Left lung (tissue), 10 donors: ENCODE data around the gene LHCGR. TPM values are rescaled to one million over a fixed set of nuclear protein-coding genes. Genes with fewer than 3 reads are reported as not detected.

Experiments used
- ATAC-seq: fragments of 200-7000 bp; cut with Tn5 transposase; one replicate; pipeline ENCODE4 v1.9.1; 2020; ENCODE audit warnings: moderate library complexity
- DNase-seq, 4 donors: peaks; one replicate each; pipeline ENCODE4 v3.0.0-alpha.2; 2013 to 2020
- H3K27ac ChIP-seq, 2 donors: fragments of 200-600 bp; sonication (generic) in 1 of 2; one replicate each; pipeline versions ENCODE4 v1.5.0 to v1.8.0; 2020 to 2021
- H3K27me3 ChIP-seq, 2 donors: fragments of 200-600 bp; sonication (generic) in 1 of 2; one replicate each; pipeline versions ENCODE4 v1.5.0 to v1.8.0; 2020 to 2021
- H3K36me3 ChIP-seq, 2 donors: fragments of 200-600 bp; sonication (generic) in 1 of 2; one replicate each; pipeline versions ENCODE4 v1.5.0 to v1.8.0; 2020 to 2021
- H3K4me1 ChIP-seq, 2 donors: fragments of 200-600 bp; one replicate each; pipeline ENCODE4 v1.8.0; 2021
- H3K4me3 ChIP-seq, 2 donors: fragments of 200-600 bp; sonication (generic) in 1 of 2; one replicate each; pipeline versions ENCODE4 v1.5.0 to v1.8.0; 2020 to 2021; ENCODE audit warnings: mild to moderate bottlenecking in 1 of 2
- H3K9me3 ChIP-seq, 2 donors: fragments of 200-600 bp; sonication (generic) in 1 of 2; one replicate each; pipeline versions ENCODE4 v1.5.0 to v1.8.0; 2020 to 2021
- CTCF ChIP-seq, 2 donors: fragments of 200-600 bp; sonication (generic) in 1 of 2; IDR thresholded peaks; one replicate each; pipeline versions ENCODE4 v1.5.0 to v1.8.0; 2021; ENCODE audit warnings: antibody characterized with exemption in 2 of 2
- intact Hi-C, 2 donors: fragments of 100-400 bp; cut with DNase I; formaldehyde crosslinking; loops; one replicate each; pipeline versions ENCODE4 v1.11.2 to v1.14.2; 2022
- polyA plus RNA-seq, 6 donors: library from polyadenylated mRNA; unstranded; fragments of 120-200 nt; gene quantifications; one replicate each; pipeline ENCODE4 v1.2.1, GENCODE V29; 2013; ENCODE audit not compliant: insufficient read length in 6 of 6
- total RNA-seq, 2 donors: library from RNA; stranded (reverse); fragmentation: NEBNext Ultra II Directional; extraction: Animal tissue kit (Norgen Biotek cat#: 25700); gene quantifications; one replicate each; pipeline ENCODE4 v1.2.1, GENCODE V29; 2021
- donor health status: DM: no; HTN: yes; CAD: no.
- donor health status: DM: no; HTN: no; CAD: no.

LHCGR gene
- total and polyA plus RNA-seq, 8 donors = 0.08 to 0.21 (median 0.14) TPM; not detected in 2

- DNase-seq (no peak), ATAC-seq (no peak)
- Histone ChIP-seq H3K36me3 (no peaks in the 10 kb centered on the region), H3K4me3 (no peak overlapping the region), H3K9me3 (no peaks in the 10 kb centered on the region), H3K4me1 (no peaks in the 10 kb centered on the region), H3K27me3 (no peaks in the 10 kb centered on the region), H3K27ac (no peak overlapping the region)
- TF ChIP-seq CTCF (IDR thresholded peaks at IDR 0.05) = no peak
- intact Hi-C loops = no loop called here
Measured at GRCh38 chr2:48736251-48736650, 19.3 kb downstream of the LHCGR start.

GRCh38 chr2:48734576-48735303, 20.8 kb downstream of the LHCGR start:
- Histone ChIP-seq H3K36me3 (no peaks in the 10 kb centered on the region), H3K27me3 (no peaks in the 10 kb centered on the region), H3K27ac (no peak overlapping the region), H3K4me1 (no peaks in the 10 kb centered on the region), H3K4me3 (no peak overlapping the region), H3K9me3 (no peaks in the 10 kb centered on the region)
- intact Hi-C loops = no loop called here
- no peak for ATAC-seq
- no peak for DNase-seq
- no peak for TF ChIP-seq CTCF (IDR thresholded peaks at IDR 0.05)

GRCh38 chr2:48733067-48733503, 22.4 kb downstream of the LHCGR start:
- Histone ChIP-seq H3K36me3 (no peaks in the 10 kb centered on the region), H3K9me3 (no peaks in the 10 kb centered on the region), H3K4me3 (no peak overlapping the region), H3K27me3 (no peaks in the 10 kb centered on the region), H3K4me1 (no peaks in the 10 kb centered on the region), H3K27ac (no peak overlapping the region)
- TF ChIP-seq CTCF (IDR thresholded peaks at IDR 0.05) = no peak
- ATAC-seq (peak; percentile 60), DNase-seq (no peak)
- intact Hi-C loops = no loop called here

- Histone ChIP-seq H3K27me3 (no peaks in the 10 kb centered on the region), H3K36me3 (no peaks in the 10 kb centered on the region), H3K9me3 (no peaks in the 10 kb centered on the region), H3K4me3 (no peak overlapping the region), H3K27ac (no peak overlapping the region), H3K4me1 (no peaks in the 10 kb centered on the region)
- no peak for DNase-seq
- intact Hi-C loops = no loop called here
- TF ChIP-seq CTCF (IDR thresholded peaks at IDR 0.05) = no peak
- ATAC-seq = no peak
Measured at GRCh38 chr2:48728840-48729239, 26.7 kb downstream of the LHCGR start.

GRCh38 chr2:48728295-48728694, 27.2 kb downstream of the LHCGR start:
- intact Hi-C loops = no loop called here
- Histone ChIP-seq H3K27ac (no peak overlapping the region), H3K4me3 (no peak overlapping the region), H3K9me3 (no peaks in the 10 kb centered on the region), H3K27me3 (no peaks in the 10 kb centered on the region), H3K36me3 (no peaks in the 10 kb centered on the region), H3K4me1 (no peaks in the 10 kb centered on the region)
- no peak for ATAC-seq
- no peak for DNase-seq
- TF ChIP-seq CTCF (IDR thresholded peaks at IDR 0.05) = no peak
